WTC11 (cell line): Measurements from ENCODE around the gene WDR90. TPM values are rescaled to one million over a fixed set of nuclear protein-coding genes. Genes with fewer than 3 reads are reported as not detected.

Experiments
- ATAC-seq: fragments of 200-7000 bp; cut with Tn5 transposase; 2 replicates; pipeline ENCODE4 v1.10.0; 2021; ENCODE audit warnings: mild to moderate bottlenecking, moderate library complexity
- CTCF ChIA-PET: fragments of 300-600 bp; sonication (Branson Sonifier 250); formaldehyde crosslinking; loops from one replicate; lab custom pipeline; 2021; ENCODE audit warnings: antibody characterized with exemption; lab: Charles Lee
- POLR2A ChIA-PET: fragments of 350-600 bp; sonication (Branson Sonifier 250); formaldehyde crosslinking; loops from one replicate; lab custom pipeline; 2021; ENCODE audit warnings: antibody characterized with exemption; lab: Charles Lee
- DNase-seq: peaks from one replicate; pipeline ENCODE4 v3.0.0; 2021; ENCODE audit warnings: low spot score
- H3K27ac Mint-ChIP-seq: 2 replicates; pipeline ENCODE4 v1.8.0; 2021; ENCODE audit warnings: mixed read lengths
- H3K27me3 Mint-ChIP-seq: 2 replicates; pipeline ENCODE4 v1.8.0; 2021; ENCODE audit warnings: low read depth, mild to moderate bottlenecking, moderate library complexity, mixed read lengths
- H3K36me3 Mint-ChIP-seq: 2 replicates; pipeline ENCODE4 v1.8.0; 2021; ENCODE audit warnings: mixed read lengths
- H3K4me1 Mint-ChIP-seq: 2 replicates; pipeline ENCODE4 v1.8.0; 2022; ENCODE audit warnings: mixed read lengths
- H3K4me3 Mint-ChIP-seq: 2 replicates; pipeline ENCODE4 v1.8.0; 2021; ENCODE audit warnings: mild to moderate bottlenecking, moderate library complexity, mixed read lengths
- H3K9me3 Mint-ChIP-seq: 2 replicates; pipeline ENCODE4 v1.8.0; 2021; ENCODE audit warnings: mixed read lengths
- IRF2 ChIP-seq: sonication (generic); formaldehyde crosslinking; IDR thresholded peaks from 2 replicates; pipeline ENCODE4 v1.8.0; 2022; ENCODE audit warnings: low read depth, missing genetic modification reagents, borderline replicate concordance
- JUN ChIP-seq: sonication (generic); formaldehyde crosslinking; IDR thresholded peaks from 2 replicates; pipeline ENCODE4 v1.8.0; 2023; ENCODE audit warnings: mild to moderate bottlenecking, missing genetic modification reagents
- MXD4 ChIP-seq: fragments of 250-450 bp; sonication (Bioruptor Pico); IDR thresholded peaks from 2 replicates; pipeline ENCODE4 v1.8.0; 2021; ENCODE audit warnings: mild to moderate bottlenecking, moderate library complexity, borderline replicate concordance
- NR1H2 ChIP-seq: sonication (generic); formaldehyde crosslinking; IDR thresholded peaks from 2 replicates; pipeline ENCODE4 v1.9.0; 2021; ENCODE audit warnings: mild to moderate bottlenecking, moderate library complexity, missing genetic modification reagents
- NR3C1 ChIP-seq: sonication (generic); formaldehyde crosslinking; conservative IDR thresholded peaks from 2 replicates; pipeline ENCODE4 v1.8.1; 2023; ENCODE audit warnings: low read depth, mild to moderate bottlenecking, missing genetic modification reagents
- SP1 ChIP-seq: sonication (generic); formaldehyde crosslinking; conservative IDR thresholded peaks from 2 replicates; pipeline ENCODE4 v1.8.1; 2022; ENCODE audit warnings: missing genetic modification reagents
- TP53 ChIP-seq: sonication (generic); formaldehyde crosslinking; IDR thresholded peaks from 2 replicates; pipeline ENCODE4 v1.8.1; 2023; ENCODE audit warnings: mild to moderate bottlenecking, missing genetic modification reagents
- ZNF416 ChIP-seq: fragments of 250-450 bp; sonication (Bioruptor Pico); IDR thresholded peaks from 2 replicates; pipeline ENCODE4 v1.9.0; 2021; ENCODE audit warnings: mild to moderate bottlenecking, inconsistent platforms
- total RNA-seq: library from RNA; stranded (reverse); gene quantifications from 3 replicates; pipeline ENCODE4 v1.2.3, GENCODE V29; 2021
- TF ChIP-seq, protein P1 (sequence below): sonication (generic); formaldehyde crosslinking; IDR thresholded peaks from 2 replicates; pipeline ENCODE4 v1.8.0; 2023; ENCODE audit warnings: missing genetic modification reagents, mild to moderate bottlenecking, borderline replicate concordance
- TF ChIP-seq, protein P2 (sequence below): sonication (generic); formaldehyde crosslinking; IDR thresholded peaks from 2 replicates; pipeline ENCODE4 v1.8.0; 2022; ENCODE audit warnings: mild to moderate bottlenecking, missing genetic modification reagents
- TF ChIP-seq, protein P3 (sequence below): fragments of 250-450 bp; sonication (Bioruptor Pico); IDR thresholded peaks from 2 replicates; pipeline ENCODE4 v1.9.0; 2021; ENCODE audit warnings: mild to moderate bottlenecking
- TF ChIP-seq, protein P4 (sequence below): sonication (generic); formaldehyde crosslinking; IDR thresholded peaks from 2 replicates; pipeline ENCODE4 v1.8.0; 2022; ENCODE audit warnings: mild to moderate bottlenecking, missing genetic modification reagents
- TF ChIP-seq, protein P5 (sequence below): sonication (generic); formaldehyde crosslinking; IDR thresholded peaks from 2 replicates; pipeline ENCODE4 v1.8.1; 2023; ENCODE audit warnings: mild to moderate bottlenecking, missing genetic modification reagents, borderline replicate concordance
- TF ChIP-seq, protein P6 (sequence below): sonication (generic); formaldehyde crosslinking; IDR thresholded peaks from 2 replicates; pipeline ENCODE4 v1.8.0; 2022; ENCODE audit warnings: mild to moderate bottlenecking, missing genetic modification reagents
- TF ChIP-seq, protein P7 (sequence below): sonication (generic); formaldehyde crosslinking; IDR thresholded peaks from 2 replicates; pipeline ENCODE4 v1.8.1; 2022; ENCODE audit warnings: mild to moderate bottlenecking, moderate library complexity, missing genetic modification reagents
- TF ChIP-seq, protein P8 (sequence below): sonication (generic); formaldehyde crosslinking; IDR thresholded peaks from 2 replicates; pipeline ENCODE4 v1.8.1; 2022; ENCODE audit warnings: mild to moderate bottlenecking, missing genetic modification reagents, moderate library complexity, borderline replicate concordance
- TF ChIP-seq, protein P9 (sequence below): sonication (generic); formaldehyde crosslinking; IDR thresholded peaks from 2 replicates; pipeline ENCODE4 v1.8.1; 2022; ENCODE audit warnings: low read depth, missing genetic modification reagents, borderline replicate concordance

Gene WDR90
- total RNA-seq, 1 experiment from 2014 or later, result 75.8 TPM

DNA sequence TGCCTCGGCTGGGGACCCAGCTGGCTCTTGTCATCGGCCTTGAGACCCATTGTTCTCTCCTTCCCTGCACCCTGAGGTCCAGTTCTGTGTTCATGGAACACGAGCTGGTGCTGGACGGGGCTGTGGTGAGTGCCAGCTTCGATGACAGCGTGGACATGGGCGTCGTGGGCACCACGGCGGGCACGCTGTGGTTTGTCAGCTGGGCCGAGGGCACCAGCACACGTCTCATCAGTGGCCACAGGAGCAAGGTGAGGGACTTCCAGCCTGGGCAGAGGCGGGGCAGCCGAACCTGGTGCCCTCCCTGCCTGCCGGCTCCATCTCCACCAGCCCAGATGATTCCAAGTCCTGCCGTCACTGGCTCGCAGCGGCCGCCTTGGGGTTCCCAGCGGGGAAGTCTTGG is 13.4 kb downstream of the WDR90 start:
- CTCF ChIA-PET, result interaction anchor here (0.8 to 3.1 kb wide), 5 partner anchors 13 to 40 kb away, joined by 3 to 7 read pairs (median 5); partner anchors contain the start of genes METTL26 and WDR90

More for the DNA sequence above, 13.4 kb downstream of the WDR90 start:
- DNase-seq (no peak), ATAC-seq (no peak)
- Mint-ChIP-seq H3K4me3 (no peak overlapping the region), H3K36me3 (no peaks in the 10 kb centered on the region), H3K27me3 (no peaks in the 10 kb centered on the region)
- POLR2A ChIA-PET, result interaction anchor here (1.1 kb wide), 1 partner anchor 65 kb away, joined by 3 read pairs; no protein-coding TSS in a partner anchor
- TF ChIP-seq TP53 (CRISPR knock-in tag) (no peak), NR3C1 (CRISPR knock-in tag) (no peak), MXD4 (CRISPR knock-in tag) (no peak), SP1 (no peak), NR1H2 (CRISPR knock-in tag) (no peak), IRF2 (CRISPR knock-in tag) (no peak), ZNF416 (CRISPR knock-in tag) (no peak), JUN (CRISPR knock-in tag) (no peak)
- TF ChIP-seq, protein P1, sequence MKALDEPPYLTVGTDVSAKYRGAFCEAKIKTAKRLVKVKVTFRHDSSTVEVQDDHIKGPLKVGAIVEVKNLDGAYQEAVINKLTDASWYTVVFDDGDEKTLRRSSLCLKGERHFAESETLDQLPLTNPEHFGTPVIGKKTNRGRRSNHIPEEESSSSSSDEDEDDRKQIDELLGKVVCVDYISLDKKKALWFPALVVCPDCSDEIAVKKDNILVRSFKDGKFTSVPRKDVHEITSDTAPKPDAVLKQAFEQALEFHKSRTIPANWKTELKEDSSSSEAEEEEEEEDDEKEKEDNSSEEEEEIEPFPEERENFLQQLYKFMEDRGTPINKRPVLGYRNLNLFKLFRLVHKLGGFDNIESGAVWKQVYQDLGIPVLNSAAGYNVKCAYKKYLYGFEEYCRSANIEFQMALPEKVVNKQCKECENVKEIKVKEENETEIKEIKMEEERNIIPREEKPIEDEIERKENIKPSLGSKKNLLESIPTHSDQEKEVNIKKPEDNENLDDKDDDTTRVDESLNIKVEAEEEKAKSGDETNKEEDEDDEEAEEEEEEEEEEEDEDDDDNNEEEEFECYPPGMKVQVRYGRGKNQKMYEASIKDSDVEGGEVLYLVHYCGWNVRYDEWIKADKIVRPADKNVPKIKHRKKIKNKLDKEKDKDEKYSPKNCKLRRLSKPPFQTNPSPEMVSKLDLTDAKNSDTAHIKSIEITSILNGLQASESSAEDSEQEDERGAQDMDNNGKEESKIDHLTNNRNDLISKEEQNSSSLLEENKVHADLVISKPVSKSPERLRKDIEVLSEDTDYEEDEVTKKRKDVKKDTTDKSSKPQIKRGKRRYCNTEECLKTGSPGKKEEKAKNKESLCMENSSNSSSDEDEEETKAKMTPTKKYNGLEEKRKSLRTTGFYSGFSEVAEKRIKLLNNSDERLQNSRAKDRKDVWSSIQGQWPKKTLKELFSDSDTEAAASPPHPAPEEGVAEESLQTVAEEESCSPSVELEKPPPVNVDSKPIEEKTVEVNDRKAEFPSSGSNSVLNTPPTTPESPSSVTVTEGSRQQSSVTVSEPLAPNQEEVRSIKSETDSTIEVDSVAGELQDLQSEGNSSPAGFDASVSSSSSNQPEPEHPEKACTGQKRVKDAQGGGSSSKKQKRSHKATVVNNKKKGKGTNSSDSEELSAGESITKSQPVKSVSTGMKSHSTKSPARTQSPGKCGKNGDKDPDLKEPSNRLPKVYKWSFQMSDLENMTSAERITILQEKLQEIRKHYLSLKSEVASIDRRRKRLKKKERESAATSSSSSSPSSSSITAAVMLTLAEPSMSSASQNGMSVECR, result no peak
- TF ChIP-seq, protein P2, sequence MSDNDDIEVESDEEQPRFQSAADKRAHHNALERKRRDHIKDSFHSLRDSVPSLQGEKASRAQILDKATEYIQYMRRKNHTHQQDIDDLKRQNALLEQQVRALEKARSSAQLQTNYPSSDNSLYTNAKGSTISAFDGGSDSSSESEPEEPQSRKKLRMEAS (CRISPR knock-in tag), result no peak
- TF ChIP-seq, protein P3, sequence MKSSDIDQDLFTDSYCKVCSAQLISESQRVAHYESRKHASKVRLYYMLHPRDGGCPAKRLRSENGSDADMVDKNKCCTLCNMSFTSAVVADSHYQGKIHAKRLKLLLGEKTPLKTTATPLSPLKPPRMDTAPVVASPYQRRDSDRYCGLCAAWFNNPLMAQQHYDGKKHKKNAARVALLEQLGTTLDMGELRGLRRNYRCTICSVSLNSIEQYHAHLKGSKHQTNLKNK (CRISPR knock-in tag), result no peak
- TF ChIP-seq, protein P4, sequence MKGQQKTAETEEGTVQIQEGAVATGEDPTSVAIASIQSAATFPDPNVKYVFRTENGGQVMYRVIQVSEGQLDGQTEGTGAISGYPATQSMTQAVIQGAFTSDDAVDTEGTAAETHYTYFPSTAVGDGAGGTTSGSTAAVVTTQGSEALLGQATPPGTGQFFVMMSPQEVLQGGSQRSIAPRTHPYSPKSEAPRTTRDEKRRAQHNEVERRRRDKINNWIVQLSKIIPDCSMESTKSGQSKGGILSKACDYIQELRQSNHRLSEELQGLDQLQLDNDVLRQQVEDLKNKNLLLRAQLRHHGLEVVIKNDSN (CRISPR knock-in tag), result no peak
- TF ChIP-seq, protein P5, sequence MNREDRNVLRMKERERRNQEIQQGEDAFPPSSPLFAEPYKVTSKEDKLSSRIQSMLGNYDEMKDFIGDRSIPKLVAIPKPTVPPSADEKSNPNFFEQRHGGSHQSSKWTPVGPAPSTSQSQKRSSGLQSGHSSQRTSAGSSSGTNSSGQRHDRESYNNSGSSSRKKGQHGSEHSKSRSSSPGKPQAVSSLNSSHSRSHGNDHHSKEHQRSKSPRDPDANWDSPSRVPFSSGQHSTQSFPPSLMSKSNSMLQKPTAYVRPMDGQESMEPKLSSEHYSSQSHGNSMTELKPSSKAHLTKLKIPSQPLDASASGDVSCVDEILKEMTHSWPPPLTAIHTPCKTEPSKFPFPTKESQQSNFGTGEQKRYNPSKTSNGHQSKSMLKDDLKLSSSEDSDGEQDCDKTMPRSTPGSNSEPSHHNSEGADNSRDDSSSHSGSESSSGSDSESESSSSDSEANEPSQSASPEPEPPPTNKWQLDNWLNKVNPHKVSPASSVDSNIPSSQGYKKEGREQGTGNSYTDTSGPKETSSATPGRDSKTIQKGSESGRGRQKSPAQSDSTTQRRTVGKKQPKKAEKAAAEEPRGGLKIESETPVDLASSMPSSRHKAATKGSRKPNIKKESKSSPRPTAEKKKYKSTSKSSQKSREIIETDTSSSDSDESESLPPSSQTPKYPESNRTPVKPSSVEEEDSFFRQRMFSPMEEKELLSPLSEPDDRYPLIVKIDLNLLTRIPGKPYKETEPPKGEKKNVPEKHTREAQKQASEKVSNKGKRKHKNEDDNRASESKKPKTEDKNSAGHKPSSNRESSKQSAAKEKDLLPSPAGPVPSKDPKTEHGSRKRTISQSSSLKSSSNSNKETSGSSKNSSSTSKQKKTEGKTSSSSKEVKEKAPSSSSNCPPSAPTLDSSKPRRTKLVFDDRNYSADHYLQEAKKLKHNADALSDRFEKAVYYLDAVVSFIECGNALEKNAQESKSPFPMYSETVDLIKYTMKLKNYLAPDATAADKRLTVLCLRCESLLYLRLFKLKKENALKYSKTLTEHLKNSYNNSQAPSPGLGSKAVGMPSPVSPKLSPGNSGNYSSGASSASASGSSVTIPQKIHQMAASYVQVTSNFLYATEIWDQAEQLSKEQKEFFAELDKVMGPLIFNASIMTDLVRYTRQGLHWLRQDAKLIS (CRISPR knock-in tag), result no peak
- TF ChIP-seq, protein P6, sequence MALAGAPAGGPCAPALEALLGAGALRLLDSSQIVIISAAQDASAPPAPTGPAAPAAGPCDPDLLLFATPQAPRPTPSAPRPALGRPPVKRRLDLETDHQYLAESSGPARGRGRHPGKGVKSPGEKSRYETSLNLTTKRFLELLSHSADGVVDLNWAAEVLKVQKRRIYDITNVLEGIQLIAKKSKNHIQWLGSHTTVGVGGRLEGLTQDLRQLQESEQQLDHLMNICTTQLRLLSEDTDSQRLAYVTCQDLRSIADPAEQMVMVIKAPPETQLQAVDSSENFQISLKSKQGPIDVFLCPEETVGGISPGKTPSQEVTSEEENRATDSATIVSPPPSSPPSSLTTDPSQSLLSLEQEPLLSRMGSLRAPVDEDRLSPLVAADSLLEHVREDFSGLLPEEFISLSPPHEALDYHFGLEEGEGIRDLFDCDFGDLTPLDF (CRISPR knock-in tag), result no peak
- TF ChIP-seq, protein P7, sequence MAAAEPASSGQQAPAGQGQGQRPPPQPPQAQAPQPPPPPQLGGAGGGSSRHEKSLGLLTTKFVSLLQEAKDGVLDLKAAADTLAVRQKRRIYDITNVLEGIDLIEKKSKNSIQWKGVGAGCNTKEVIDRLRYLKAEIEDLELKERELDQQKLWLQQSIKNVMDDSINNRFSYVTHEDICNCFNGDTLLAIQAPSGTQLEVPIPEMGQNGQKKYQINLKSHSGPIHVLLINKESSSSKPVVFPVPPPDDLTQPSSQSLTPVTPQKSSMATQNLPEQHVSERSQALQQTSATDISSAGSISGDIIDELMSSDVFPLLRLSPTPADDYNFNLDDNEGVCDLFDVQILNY (CRISPR knock-in tag), result no peak
- TF ChIP-seq, protein P8, sequence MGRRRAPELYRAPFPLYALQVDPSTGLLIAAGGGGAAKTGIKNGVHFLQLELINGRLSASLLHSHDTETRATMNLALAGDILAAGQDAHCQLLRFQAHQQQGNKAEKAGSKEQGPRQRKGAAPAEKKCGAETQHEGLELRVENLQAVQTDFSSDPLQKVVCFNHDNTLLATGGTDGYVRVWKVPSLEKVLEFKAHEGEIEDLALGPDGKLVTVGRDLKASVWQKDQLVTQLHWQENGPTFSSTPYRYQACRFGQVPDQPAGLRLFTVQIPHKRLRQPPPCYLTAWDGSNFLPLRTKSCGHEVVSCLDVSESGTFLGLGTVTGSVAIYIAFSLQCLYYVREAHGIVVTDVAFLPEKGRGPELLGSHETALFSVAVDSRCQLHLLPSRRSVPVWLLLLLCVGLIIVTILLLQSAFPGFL (CRISPR knock-in tag), result no peak
- TF ChIP-seq, protein P9, sequence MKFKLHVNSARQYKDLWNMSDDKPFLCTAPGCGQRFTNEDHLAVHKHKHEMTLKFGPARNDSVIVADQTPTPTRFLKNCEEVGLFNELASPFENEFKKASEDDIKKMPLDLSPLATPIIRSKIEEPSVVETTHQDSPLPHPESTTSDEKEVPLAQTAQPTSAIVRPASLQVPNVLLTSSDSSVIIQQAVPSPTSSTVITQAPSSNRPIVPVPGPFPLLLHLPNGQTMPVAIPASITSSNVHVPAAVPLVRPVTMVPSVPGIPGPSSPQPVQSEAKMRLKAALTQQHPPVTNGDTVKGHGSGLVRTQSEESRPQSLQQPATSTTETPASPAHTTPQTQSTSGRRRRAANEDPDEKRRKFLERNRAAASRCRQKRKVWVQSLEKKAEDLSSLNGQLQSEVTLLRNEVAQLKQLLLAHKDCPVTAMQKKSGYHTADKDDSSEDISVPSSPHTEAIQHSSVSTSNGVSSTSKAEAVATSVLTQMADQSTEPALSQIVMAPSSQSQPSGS (CRISPR knock-in tag), result no peak
- TF ChIP-seq, all 79 proteins: peak for 0
- Mint-ChIP-seq H3K27ac (no peak overlapping the region), H3K4me1 (peaks cover 4% of the 10 kb centered on the region), H3K9me3 (no peaks in the 10 kb centered on the region)
